Stimulated activated CD8-positive, alpha-beta memory T cell treated with anti-CD3 and anti-CD28 coated beads, Interleukin-15, amount 100 ng/mL, for 1 hour (primary cell): ENCODE measurements around the gene BEAN1.

Source experiments
- DNase-seq: peaks from one replicate; pipeline ENCODE4 v3.0.0-alpha.2; 2020; ENCODE audit warnings: low read depth

Gene BEAN1

GRCh38 chr16:66395806-66396555 is 31.1 kb upstream of the BEAN1 start:
- no peak for DNase-seq

- DNase-seq = no peak
Measured at GRCh38 chr16:66397736-66398433, 29.2 kb upstream of the BEAN1 start.

GRCh38 chr16:66399031-66399430 is 28.1 kb upstream of the BEAN1 start:
- DNase-seq = no peak

- no peak for DNase-seq
Measured at GRCh38 chr16:66399930-66400329, 27.2 kb upstream of the BEAN1 start.

- no peak for DNase-seq
Measured at GRCh38 chr16:66400503-66401380, 26.4 kb upstream of the BEAN1 start.

GRCh38 chr16:66401610-66402009 is 25.5 kb upstream of the BEAN1 start:
- DNase-seq = no peak

GRCh38 chr16:66402166-66402565 is 24.9 kb upstream of the BEAN1 start:
- no peak for DNase-seq

GRCh38 chr16:66402591-66403230 is 24.4 kb upstream of the BEAN1 start:
- no peak for DNase-seq

- no peak for DNase-seq
Measured at GRCh38 chr16:66403531-66404145, 23.5 kb upstream of the BEAN1 start.

GRCh38 chr16:66405057-66405783 is 21.9 kb upstream of the BEAN1 start:
- DNase-seq = no peak

GRCh38 chr16:66406534-66407221 is 20.4 kb upstream of the BEAN1 start:
- DNase-seq = peak; percentile 84

- no peak for DNase-seq
Measured at GRCh38 chr16:66408163-66409048, 18.7 kb upstream of the BEAN1 start.

GRCh38 chr16:66409156-66409555 is 17.9 kb upstream of the BEAN1 start:
- no peak for DNase-seq

GRCh38 chr16:66412182-66412581 is 14.9 kb upstream of the BEAN1 start:
- no peak for DNase-seq

- DNase-seq = no peak
Measured at GRCh38 chr16:66414891-66415290, 12.2 kb upstream of the BEAN1 start.

GRCh38 chr16:66416136-66416535 is 11.0 kb upstream of the BEAN1 start:
- no peak for DNase-seq

- no peak for DNase-seq
Measured at GRCh38 chr16:66416939-66417700, 10.0 kb upstream of the BEAN1 start.

GRCh38 chr16:66418165-66418962 is 8.7 kb upstream of the BEAN1 start:
- DNase-seq = no peak
